HepG2 (cell line): ENCODE results near the gene PPOX. TPM values are rescaled to one million over a fixed set of nuclear protein-coding genes. Genes with fewer than 3 reads are reported as not detected.
A peak's percentile ranks its signal among the peaks of the same experiment; 100 is the strongest.

Experiments used
- HNF4G ChIP-seq, 2 experiments: sonication (generic) in 1 of 2; formaldehyde crosslinking in 1 of 2; IDR thresholded peaks; 2 replicates each; pipeline versions ENCODE4 v1.4.0 to v1.6.1; 2011 to 2020; ENCODE audit warnings: borderline replicate concordance in 2 of 2, low read depth in 2 of 2, mild to moderate bottlenecking in 2 of 2, low read length in 1 of 2, missing genetic modification reagents in 1 of 2, moderate library complexity in 1 of 2
- HOXA5 ChIP-seq: sonication (generic); formaldehyde crosslinking; IDR thresholded peaks from 2 replicates; pipeline ENCODE4 v1.4.0; 2020; ENCODE audit warnings: missing genetic modification reagents
- LBX2 ChIP-seq: sonication (generic); formaldehyde crosslinking; IDR thresholded peaks from 2 replicates; pipeline ENCODE4 v1.5.0; 2020; ENCODE audit warnings: missing genetic modification reagents, mild to moderate bottlenecking, borderline replicate concordance
- NR2F1 ChIP-seq, 2 experiments: fragments of 450-650 bp in 1 of 2; formaldehyde crosslinking in 1 of 2; IDR thresholded peaks; 2 replicates each; pipeline versions ENCODE4 v1.5.0 to v1.6.1; 2016 to 2020; ENCODE audit warnings: mild to moderate bottlenecking in 1 of 2, missing compliant biosample characterization in 1 of 2, missing genetic modification reagents in 1 of 2, moderate library complexity in 1 of 2
- PHF20 ChIP-seq: sonication (generic); formaldehyde crosslinking; IDR thresholded peaks from 2 replicates; pipeline ENCODE4 v1.5.0; 2020; ENCODE audit warnings: mild to moderate bottlenecking, missing genetic modification reagents
- SAP130 ChIP-seq: IDR thresholded peaks from 2 replicates; pipeline ENCODE4 v1.6.1; 2016; ENCODE audit warnings: low read depth
- SMC3 ChIP-seq: IDR thresholded peaks from 2 replicates; pipeline ENCODE4 v1.6.1; 2011; ENCODE audit warnings: low read length, improper control_type of control experiment
- SOX13 ChIP-seq, 3 experiments: fragments of 450-650 bp in 1 of 3; sonication (generic) in 1 of 3; formaldehyde crosslinking in 1 of 3; IDR thresholded peaks in 2 of 3; conservative IDR thresholded peaks in 1 of 3; 2 replicates each; pipeline versions ENCODE4 v1.5.0 to v1.6.1; 2016 to 2020; ENCODE audit warnings: antibody characterized with exemption in 1 of 3, mild to moderate bottlenecking in 1 of 3, missing compliant biosample characterization in 1 of 3, missing genetic modification reagents in 1 of 3, moderate library complexity in 1 of 3
- YEATS4 ChIP-seq: sonication (generic); formaldehyde crosslinking; IDR thresholded peaks from 2 replicates; pipeline ENCODE4 v1.4.0; 2020; ENCODE audit warnings: missing genetic modification reagents, borderline replicate concordance
- ZNF142 ChIP-seq: sonication (generic); formaldehyde crosslinking; IDR thresholded peaks from 2 replicates; pipeline ENCODE4 v1.4.0; 2020; ENCODE audit warnings: missing genetic modification reagents
- ZNF207 ChIP-seq: fragments of 450-650 bp; IDR thresholded peaks from 2 replicates; pipeline ENCODE4 v1.6.1; 2016; ENCODE audit warnings: antibody characterized with exemption, borderline replicate concordance
- ZNF275 ChIP-seq: sonication (generic); formaldehyde crosslinking; IDR thresholded peaks from 2 replicates; pipeline ENCODE4 v1.8.0; 2022; ENCODE audit warnings: missing genetic modification reagents, mild to moderate bottlenecking, inconsistent platforms, borderline replicate concordance
- ZNF281 ChIP-seq: sonication (generic); formaldehyde crosslinking; IDR thresholded peaks from 2 replicates; pipeline ENCODE4 v1.4.0; 2020; ENCODE audit warnings: missing genetic modification reagents, borderline replicate concordance
- ZNF326 ChIP-seq: sonication (generic); formaldehyde crosslinking; IDR thresholded peaks from 2 replicates; pipeline ENCODE4 v1.4.0; 2020; ENCODE audit warnings: missing genetic modification reagents, borderline replicate concordance
- ZNF550 ChIP-seq: sonication (generic); formaldehyde crosslinking; IDR thresholded peaks from 2 replicates; pipeline ENCODE4 v1.4.0; 2020; ENCODE audit warnings: mild to moderate bottlenecking, missing genetic modification reagents, borderline replicate concordance
- ZNF724P ChIP-seq: sonication (generic); formaldehyde crosslinking; IDR thresholded peaks from 2 replicates; pipeline ENCODE4 v1.8.0; 2022; ENCODE audit warnings: missing genetic modification reagents, borderline replicate concordance
- polyA plus RNA-seq, 8 experiments: library from polyadenylated mRNA; depleted of rRNA in 3 of 8; stranded (reverse) in 7 of 8; unstranded in 1 of 8; fragments of >200 nt; fragmentation: Illumina TruSeq in 4 of 8; extraction: Trizol in 4 of 8; gene quantifications; 2 replicates each; pipeline versions ENCODE4 v1.2.1 to v1.2.3, GENCODE V29; 2011 to 2016; ENCODE audit warnings: low read depth in 4 of 8, missing spikeins in 1 of 8, mixed read lengths in 1 of 8; ENCODE audit not compliant: insufficient read depth in 1 of 8
- total RNA-seq, 5 experiments: library from RNA; depleted of rRNA; stranded (reverse); fragments of >200 nt; fragmentation: Illumina TruSeq; extraction: Trizol; gene quantifications; 2 replicates each; pipeline ENCODE4 v1.2.3, GENCODE V29; 2016; ENCODE audit warnings: low read depth in 1 of 5

Gene PPOX
- total and polyA plus RNA-seq, 2 of the 13 experiments (the other 11 are each of a cell fraction or from before 2014, with no cell fraction given), result 15.5 to 27.7 TPM

GRCh38 chr1:161200992-161201835 lies 35.0 kb downstream of the PPOX start (continued):
- TF ChIP-seq SOX13 (IDR thresholded peaks at IDR 0.05), result no peak
- peak in 1 of 2 experiments; percentile 39; a peak in 1 of 4 replicates for TF ChIP-seq SOX13 (CRISPR knock-in tag; conservative IDR thresholded peaks at IDR 0.05 in 1 of 2, IDR thresholded peaks at IDR 0.05 in 1 of 2)
- TF ChIP-seq SMC3, result no peak
- no peak for TF ChIP-seq LBX2 (CRISPR knock-in tag)
- TF ChIP-seq NR2F1 (CRISPR knock-in tag; IDR thresholded peaks at IDR 0.05), result no peak
- peak; percentile 60; the same call in 1 of the 2 replicates for TF ChIP-seq ZNF724P
- peak; percentile 6; the same call in 1 of the 2 replicates for TF ChIP-seq SAP130 (CRISPR knock-in tag)
- TF ChIP-seq ZNF207, result no peak
- TF ChIP-seq PHF20 (CRISPR knock-in tag), result 0 out of 2 replicates have a peak, but pooled peaks have one; percentile 25
- TF ChIP-seq ZNF281, result peak; percentile 79
- TF ChIP-seq ZNF275, result 0 out of 2 replicates have a peak, but pooled peaks have one; percentile 16
- TF ChIP-seq HOXA5, result no peak
- no peak for TF ChIP-seq ZNF326 (CRISPR knock-in tag)
- 0 out of 2 replicates have a peak, but pooled peaks have one; percentile 25 for TF ChIP-seq YEATS4 (CRISPR knock-in tag)
- no peak for TF ChIP-seq ZNF550 (CRISPR knock-in tag)
- no peak for TF ChIP-seq HNF4G (IDR thresholded peaks at IDR 0.05; ENCODE audit: borderline replicate concordance, low read depth, low read length)
- no peak for TF ChIP-seq HNF4G (CRISPR knock-in tag; IDR thresholded peaks at IDR 0.05; ENCODE audit: borderline replicate concordance, low read depth)
- TF ChIP-seq ZNF142, result 0 out of 2 replicates have a peak, but pooled peaks have one; percentile 27
